ENCODE data around the gene HES3.

Gene HES3

DNA sequence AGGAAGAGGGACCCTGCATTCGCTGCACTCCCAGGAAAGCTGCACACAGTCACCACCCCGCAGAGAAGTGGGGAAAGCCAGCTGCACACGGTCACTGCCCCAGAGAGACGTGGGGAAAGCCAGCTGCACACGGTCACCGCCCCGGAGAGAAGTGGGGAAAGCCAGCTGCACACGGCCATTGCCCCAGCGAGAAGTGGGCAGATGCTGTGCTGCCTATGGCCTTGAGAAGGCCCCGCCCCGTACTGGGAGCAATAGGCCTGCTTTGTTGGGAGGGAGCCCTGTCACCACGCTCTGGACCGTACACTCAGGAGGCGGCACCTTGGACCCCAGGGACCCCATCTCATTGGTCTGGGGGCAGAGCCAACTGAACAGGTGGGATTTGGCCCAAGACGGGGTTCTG lies 21.2 kb downstream of the HES3 start:
- no peak for DNase-seq

DNA sequence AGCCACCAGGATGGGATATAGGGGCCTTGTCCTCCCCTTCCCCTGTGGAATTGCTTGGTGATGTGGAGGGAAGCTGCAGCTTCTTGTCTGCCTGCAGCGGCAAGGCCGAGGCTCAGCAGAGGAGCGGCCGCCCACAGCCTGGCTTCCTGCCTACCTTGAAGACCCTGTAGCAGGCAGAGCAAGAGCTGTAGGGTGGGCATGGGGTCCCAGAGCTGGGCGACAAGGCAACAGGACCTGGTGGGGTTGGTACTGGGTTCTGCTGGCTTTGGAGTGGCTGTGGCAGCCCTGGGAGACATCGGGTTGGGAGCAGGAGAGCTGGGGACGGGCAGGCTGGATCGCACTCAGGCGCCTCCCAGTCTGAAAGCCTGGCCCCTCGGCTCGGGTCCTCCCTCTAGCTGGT lies 22.7 kb downstream of the HES3 start:
- DNase-seq: no peak

DNA sequence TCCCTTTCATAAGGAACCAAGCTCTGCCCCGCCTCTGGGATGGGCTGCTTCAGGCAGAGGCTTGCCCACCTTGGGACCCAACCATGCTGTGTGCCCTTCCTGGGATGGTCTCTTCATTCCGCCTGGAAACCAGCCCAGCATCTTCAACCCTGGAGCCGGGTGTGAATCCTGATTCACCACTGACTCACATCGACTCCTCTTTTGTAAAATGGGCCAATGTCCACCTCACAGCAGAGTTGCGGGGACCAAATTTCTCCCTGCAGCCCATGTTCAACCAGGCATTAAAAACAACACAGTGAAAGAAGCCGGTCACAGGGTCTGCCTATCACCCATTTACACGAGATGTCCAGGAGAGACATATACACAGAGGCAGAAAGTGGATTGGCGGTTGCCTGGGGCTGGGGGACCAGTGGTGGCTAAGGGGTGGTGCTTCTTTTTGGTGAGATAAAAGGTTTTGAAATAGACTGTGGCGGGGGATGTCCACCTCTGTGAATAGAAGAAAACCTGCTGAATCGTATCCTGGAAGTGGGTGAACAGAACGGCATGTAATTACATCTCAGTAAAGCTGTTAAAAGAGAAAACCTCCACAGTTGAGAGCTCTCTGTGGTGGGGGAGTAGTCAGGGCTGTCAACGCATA lies 23.8 kb downstream of the HES3 start:
- DNase-seq: no peak

DNA sequence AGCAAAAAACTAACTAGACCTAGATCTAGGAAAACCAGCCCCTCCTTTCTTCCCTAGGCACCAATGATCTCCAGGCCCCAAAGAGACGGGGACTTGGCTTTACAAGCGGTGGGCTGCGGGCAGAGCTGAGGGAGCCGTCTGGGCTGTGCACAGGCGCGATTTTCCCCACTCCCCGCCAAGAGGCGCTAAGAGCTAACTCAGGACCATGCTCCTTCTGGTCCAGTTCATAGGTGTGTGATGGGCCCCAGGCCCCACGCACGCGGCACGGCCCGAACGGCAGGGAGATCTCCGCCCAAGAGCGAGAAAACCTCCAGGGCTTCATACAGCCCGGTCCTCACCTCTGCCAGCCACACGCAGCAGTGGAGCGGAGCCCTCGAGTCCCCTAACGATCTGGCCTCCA lies 24.4 kb downstream of the HES3 start:
- no peak for DNase-seq

DNA sequence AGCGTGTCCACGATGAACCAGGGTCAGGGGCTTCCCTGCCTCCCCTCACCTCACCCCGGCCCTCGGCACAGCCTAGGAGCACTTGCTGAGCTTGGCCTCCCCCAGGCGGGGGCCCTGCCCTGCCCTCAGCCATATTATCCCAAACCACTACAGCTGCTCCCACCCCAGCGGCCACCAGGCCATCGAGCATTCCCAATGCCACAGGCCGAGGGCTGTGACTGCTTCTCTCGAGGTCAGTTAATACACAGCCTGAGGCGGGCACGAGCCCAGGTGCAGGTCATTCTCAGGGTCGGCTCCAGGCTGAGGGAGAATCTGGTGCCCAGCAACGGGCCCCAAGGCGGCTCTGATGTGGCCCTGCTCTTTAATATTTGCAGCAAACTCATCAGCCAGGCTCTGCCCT lies 25.3 kb downstream of the HES3 start:
- DNase-seq: no peak

DNA sequence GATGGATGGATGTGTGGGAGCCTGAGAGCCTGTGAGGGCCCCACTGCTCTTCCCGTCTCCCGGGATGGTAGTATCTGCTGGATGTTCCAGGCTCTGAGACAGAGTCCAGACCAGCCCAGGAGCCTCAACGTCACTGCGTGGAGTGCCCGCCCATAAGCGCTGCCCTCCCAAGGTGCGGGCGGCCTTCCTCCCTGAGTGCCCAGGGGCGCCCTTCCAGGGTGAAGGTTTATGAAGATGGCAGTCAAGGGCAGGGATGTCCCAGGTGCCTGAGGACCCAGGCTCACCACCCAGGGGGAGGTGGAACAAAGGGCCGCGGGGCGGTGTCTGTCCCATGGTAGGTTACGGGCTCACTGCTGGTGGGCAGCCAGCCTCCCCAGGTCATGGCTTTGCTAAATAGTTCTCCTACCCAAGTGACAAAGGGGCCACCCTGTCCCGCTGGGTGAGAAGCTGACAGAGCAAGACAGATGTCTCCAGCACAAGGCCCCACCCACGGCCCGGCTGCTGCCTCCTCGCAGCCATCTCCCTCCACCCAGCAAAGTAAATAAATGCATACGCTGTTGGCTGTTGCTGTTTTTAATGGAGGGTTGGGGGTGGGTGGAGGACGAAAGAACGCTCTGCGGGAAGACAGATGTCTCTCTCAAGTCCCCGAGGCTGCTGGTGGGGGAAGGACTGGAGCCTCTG lies 25.9 kb downstream of the HES3 start:
- DNase-seq: no peak

DNA sequence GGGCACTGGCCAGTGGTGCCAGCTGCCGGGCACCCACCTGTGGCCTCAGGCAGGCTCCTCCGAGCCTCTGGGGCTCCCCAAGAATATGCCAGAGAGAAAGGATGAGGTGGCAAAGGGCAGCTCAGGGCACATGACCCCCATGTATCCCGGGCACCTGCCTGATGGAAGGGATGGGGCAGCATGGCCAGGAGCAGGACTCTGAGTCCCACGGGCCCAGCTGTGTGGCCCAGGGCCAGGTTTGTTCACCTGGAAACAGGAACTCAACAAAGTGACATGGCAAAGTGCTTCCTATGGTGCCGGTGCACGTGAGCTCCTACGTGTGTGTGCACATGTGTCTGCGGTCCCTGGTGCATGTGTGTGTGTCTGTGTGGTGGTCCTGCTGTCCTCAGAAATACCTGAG lies 26.4 kb downstream of the HES3 start:
- no peak for DNase-seq

DNA sequence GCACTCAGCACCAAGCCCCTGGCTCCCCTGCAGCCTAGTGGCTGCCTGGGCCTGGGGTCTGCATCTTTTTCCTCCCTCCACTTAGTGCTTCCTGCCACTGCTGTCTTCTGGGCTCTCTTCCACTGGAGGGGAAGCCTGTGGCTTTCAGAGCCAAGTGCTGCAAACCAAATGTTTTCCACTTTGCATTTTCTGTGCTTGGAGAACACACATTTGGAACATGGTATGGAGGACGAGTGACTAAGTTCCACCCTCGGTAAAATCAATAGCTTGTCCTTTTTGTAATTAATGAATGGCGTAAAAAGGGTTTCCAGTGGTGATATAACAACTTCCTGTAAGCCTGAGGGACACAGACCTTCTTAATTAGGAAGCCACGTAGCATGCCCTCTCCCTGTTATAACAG lies 27.0 kb downstream of the HES3 start:
- no peak for DNase-seq

DNA sequence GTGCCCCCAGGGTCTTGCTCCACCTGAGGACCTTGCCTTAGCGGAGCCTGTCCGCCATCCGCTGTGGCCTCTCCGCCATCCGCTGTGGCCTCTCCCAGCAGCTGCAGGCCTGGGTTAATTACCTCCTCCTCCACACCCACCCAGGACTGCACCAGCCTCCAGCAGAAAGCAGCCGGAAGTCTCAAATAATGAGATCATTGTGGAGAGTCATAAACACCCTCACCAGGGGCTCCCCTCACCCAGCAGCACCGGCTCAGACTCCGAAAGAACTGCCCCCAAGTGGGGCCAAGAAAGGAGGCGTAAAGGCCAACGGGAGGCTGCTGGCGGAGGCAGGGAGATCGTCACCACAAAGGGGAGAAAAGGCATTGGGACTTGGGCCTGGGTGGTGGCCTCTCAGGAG lies 27.6 kb downstream of the HES3 start:
- DNase-seq: no peak

DNA sequence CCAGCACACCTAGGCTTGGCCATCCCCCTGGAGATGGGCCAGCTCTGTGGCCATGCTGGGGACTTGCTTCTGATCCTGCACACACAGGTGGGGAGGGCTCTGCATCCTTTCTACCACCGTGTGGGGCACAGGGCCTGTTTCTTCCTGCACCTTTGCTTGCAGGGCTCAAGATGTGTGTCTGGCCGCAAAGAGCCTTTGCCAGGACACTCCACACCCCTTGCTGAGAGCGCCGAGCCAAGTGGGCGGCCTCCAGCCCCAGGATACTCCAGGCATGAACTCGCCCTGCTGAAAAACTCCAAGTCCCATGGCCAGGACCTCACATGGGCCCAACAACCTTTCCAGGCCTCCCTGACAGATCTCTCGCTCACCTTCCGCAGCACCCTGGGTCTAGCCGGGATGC lies 28.5 kb downstream of the HES3 start:
- DNase-seq: no peak

DNA sequence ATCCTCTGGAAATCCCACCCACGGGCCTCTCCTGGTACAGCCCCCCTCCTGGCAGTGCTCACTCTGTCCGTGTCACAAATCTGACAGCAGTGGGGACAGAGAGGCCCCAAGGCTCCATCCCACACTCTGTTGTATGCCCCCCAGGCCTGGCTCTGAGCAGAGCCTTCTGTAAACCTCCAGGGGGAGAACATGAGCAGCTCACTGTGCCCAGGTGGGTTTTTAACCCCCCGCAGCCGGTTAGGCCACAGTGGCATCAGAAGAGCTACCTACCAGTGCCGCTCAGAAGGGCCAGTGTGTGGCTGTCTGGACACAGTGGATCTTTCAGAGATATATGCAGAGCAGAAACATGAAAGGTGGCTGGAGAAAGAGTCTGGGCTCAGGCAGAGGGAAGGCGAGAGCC lies 28.9 kb downstream of the HES3 start:
- no peak for DNase-seq

DNA sequence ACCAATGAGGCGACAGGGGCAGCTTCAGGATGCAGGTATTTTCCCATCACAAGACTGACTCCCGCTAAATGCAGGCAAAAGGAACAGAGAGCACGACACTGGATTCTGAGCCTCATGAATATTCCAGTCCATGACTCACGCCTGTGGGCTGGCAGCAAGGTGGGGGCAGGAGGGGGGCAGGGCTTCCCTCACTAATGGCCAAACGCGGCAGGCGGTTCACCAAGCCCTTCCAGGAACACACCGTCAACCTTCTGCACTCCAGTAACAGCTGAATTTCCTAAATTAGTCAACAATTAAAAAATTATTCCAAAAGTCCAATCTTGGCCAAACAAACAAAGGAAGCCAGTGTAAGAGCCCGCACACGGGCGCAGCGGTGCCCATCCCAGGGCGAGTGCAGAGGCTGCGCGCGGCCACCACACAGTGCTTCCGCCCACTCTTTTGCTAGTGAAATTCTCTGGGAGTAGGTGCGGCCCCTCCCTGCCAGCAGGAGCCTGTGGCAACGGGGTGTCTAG lies 29.5 kb downstream of the HES3 start:
- DNase-seq: no peak

DNA sequence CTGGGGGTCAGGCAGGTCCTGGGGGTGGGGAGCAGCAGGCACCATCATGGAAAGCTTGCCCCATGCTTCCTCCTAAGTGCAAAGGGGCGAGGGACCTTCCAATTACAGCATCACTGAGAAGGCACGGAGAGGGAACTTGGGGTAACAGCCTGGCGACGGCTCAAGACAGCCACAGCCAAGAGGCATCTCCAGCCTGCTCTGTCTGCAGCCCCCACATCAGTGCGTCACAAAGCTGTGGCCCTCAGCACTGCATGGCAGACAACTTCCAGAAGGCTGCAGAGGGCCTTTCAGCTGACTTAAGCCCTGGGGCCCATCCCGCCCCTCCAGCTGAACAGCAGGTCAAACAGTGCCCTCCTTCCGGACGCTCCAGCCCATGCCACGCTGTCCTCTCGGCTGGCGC lies 30.1 kb downstream of the HES3 start:
- no peak for DNase-seq

DNA sequence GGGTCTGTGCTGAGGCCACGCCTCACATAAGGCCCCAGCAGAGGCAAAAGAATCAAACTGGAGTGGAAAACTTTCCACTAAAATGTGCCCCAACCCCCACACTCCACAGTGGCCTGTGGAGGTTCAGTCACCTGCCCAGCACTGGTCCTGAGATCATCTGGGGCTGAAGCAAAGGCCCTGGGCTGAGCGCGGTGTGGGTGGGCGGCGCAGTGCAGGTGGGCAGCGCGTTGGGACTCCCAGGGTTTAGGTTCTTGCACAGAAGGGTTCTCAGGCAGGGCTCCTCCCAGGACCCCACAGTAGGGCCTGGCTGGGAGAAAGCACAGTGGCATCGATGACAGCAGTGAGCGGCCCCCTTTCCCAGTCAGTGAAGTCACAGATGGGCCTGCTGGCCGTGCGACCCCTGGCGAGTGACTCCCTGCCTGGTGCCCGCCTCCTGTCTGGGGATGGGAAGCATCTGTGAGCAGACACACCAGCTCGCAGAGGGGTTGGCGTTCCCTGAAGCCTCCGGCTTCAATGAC lies 30.7 kb downstream of the HES3 start:
- DNase-seq: no peak

DNA sequence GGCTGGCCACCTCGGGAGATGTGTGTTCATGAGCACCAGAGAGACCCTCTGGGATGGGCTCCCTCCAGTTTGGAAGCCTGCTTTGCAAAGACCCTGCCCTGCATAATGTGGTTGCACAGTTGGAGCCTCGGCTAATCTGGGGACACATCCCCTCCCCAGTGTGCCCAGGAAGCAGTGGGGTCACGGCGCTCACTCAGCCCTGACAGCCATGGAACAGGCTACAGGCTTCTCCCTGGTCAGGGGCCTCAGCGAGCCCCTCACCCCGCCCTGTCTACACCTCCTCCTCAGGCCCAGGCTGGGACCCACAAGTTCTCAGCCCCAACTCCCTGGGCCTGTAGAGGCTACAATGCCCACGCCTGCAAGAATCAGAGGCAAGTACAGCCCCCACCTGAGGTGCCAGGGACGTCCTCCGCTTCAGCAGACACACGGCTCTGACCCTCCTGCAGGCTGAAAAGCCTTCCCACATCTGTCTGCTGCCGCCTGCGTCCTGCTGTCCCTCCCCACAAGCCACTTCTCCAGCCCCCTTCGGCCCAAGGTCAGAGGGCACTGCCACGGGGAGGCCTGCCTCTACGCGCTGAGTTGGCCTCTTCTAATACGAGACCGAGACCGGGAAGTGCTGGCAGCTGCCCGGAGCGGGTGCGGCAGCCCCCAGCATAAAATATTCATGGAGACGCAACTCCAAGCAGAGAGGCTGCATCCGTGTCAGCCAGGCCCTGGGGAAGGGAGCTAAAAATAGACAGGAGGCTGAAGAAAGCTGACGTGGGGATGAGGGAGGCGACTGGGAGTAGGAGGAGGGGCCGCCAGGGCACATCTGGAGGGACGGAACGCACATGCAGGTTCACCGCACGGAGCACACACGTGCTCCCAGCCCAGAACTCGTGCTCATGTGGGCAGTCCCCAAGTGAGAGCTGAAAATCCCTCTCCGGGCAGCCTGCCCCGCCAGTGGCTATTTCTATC lies 32.1 kb downstream of the HES3 start:
- no peak for DNase-seq

DNA sequence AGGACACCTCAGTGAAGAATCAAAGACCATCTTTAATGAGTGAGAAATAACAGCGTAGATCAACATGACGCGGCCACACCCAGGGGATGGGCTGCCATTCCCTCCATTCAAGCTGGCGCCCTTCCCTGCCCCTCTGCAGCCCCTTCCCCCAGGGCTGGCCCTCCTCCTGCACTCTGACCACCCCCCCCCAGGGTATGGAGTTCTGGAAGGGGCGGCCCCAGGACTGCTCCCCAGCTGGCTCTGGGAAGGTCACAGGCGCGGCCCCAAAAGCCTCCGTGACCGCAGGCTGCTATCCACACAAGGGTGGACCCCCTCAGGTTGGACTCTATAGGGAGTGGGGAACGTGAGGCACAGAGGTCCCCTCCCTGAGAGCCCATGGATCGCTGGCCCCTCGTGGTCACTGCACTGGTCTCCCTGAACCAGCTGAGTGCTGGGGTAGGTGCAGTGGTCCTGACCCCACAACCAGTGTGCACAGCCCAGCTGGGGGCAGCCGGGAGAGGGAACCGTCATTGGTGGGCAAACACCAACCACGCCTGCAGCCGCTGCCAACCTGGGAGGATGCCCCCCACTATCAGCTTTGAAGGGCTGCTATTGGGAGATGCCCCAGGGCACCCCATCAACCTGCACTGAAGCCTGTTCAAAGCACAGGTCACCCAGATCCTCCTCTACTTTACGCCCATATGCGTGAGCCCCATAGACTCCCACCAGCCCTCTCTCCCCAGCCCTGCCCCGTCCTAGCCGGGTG lies 33.0 kb downstream of the HES3 start:
- no peak for DNase-seq

DNA sequence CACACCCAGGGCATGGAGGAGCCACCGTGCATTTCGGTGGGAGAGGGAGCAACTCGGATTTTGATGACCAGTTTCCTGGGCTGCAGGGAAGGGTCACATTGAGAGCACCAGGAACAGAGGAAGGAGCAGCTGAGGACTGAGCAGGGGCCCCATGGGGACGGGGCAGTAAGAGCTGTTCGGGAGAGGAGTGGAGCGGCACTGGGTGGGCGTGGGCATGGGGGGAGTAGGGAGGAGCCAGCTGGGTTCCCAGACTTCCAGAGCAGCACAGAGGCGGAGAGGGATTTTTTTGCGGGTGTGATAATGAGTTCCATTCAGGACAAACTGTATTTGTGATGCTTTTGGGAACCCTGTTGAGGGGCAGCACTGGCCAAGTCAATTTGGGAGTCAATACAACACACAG lies 34.3 kb downstream of the HES3 start:
- DNase-seq: no peak

DNA sequence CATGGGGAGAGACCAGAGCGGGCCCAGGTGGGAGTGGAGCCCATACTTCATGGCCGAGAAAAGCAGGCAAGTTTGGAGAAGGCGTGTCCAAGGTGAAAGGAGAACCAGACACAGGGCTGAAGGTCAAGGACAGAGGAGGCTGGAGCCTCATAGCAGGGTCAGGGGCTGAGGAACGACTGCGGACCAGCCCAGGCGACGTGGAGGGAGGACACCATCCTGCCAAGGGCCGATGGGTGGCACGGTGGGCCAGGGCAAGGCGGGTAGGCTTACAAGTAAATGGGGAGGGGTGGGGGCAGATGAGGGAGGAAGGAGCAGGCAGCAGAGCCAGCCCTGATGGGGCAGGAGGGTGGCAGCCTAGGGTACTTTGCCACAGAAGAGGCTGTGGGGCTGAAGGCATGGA lies 35.1 kb downstream of the HES3 start:
- no peak for DNase-seq

DNA sequence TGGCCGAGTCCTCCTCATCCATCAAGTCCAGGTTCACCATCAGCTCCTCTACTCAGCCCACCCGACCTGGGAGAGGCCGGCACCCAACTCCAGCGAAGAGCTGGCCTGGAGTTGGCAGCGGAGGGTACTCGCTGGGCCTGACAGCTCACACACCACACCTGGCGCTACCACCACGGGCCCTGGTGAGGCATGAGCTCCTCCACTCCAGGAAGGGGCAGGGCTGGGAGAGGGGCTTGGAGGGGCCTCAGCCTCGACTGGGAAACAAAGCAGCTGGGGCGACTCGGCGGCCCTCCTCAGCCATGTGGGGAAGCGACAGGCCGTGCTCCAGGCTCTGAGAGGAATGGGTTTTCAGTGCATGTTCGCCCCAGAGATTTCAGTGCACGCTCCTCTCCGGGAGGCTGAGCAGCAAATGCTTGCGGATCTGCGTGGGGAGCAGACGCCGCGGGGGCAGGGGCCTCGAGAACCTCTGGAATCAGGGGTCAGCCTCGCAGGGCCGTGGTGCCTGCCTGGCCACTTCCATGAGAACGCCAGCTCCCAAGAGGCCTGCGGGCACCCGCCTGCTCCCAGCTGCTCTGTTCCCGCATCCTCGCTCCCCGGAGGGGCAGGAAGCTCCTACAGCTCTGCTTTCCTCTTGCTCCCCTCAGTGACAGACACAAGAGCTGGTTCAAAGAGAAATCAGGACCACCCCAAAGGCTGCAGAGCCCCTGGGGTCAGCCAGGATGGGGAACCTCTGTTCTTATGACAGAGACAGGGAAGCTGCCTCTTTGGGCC lies 35.8 kb downstream of the HES3 start:
- no peak for DNase-seq

DNA sequence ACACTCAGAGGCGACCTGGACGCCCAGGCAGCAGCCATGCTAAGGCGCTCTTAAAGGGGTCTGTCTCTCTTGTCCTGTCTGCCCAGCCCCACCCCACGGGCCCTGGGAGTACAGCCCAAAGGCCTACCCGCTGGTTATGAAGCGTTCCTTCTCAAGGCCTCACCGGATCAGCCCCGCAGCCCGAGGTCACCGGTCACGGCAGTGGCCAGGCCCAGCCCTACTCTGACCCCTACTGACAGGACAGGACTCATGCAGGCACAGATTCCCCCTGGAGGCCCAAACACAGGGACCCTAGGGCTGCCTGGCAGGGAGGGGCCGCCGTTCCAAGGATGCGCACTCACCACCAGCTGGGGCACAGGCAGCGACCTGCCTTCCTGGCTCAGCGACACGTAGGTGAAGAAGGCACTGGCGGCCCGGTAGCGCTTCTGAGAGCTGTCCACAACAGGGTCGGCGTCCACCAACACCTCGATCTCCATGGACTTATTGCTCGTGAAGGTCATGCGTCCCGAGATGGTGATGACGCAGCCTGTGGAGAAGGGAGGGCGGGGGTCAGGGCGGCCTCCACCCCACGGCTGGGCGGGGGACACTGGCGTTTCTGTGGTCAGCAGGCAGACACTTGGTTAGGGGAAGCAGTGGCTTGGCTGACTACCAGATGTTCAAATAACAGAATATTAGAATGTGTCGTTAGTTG lies 36.9 kb downstream of the HES3 start:
- no peak for DNase-seq
